Epithelial cell of prostate (primary cell): Measurements from ENCODE around the gene SAE1.
A peak's percentile ranks its signal among the peaks of the same experiment; 100 is the strongest.

Experiments used
- DNase-seq: peaks from one replicate; pipeline ENCODE4 v3.0.0-alpha.2; 2011; ENCODE audit warnings: low read depth, low spot score
- H3K27ac ChIP-seq: fragments of 450-650 bp; 2 replicates; pipeline ENCODE4 v1.5.1; 2017; ENCODE audit warnings: mild to moderate bottlenecking

SAE1 gene

DNA sequence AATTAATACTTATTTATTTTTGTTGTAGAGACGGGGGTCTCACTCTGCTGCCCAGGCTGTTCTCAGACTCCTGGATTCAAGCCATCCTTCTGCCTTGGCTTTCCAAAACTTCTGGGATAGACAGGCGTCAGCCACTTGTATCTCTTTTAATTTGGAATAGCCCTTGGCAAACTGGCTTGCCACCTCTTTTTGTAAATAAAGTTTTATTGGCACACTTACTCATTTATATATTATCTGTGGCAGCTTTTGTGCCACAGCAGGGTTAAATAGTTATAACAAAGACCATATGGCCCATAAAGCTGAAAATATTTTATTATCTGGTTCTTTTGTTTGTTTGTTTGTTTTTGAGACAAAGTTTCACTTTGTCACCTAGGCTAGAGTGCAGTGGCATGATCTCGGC, 69.9 kb downstream of the SAE1 start:
- no peak for DNase-seq
- H3K27ac ChIP-seq: no peak overlapping the region

DNA sequence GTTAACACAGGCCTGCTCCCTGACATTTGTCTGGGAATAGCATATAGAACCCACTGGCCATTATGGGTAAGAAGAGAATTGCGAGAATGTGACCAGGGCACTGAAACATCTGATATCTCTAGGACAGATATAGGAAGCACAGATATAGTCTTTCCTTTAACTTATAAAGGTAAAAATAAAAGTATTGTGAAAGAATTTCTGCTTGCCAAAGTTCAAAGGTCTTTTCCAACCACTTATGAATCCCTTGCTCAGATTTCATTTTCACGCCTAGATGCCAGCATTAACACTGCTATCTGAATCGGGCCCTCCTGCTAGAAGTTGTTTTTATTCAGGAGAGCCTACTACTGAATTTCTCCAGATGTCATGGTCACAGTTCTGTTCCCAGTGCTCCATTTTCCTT, 72.6 kb downstream of the SAE1 start:
- H3K27ac ChIP-seq: no peak overlapping the region
- no peak for DNase-seq

DNA sequence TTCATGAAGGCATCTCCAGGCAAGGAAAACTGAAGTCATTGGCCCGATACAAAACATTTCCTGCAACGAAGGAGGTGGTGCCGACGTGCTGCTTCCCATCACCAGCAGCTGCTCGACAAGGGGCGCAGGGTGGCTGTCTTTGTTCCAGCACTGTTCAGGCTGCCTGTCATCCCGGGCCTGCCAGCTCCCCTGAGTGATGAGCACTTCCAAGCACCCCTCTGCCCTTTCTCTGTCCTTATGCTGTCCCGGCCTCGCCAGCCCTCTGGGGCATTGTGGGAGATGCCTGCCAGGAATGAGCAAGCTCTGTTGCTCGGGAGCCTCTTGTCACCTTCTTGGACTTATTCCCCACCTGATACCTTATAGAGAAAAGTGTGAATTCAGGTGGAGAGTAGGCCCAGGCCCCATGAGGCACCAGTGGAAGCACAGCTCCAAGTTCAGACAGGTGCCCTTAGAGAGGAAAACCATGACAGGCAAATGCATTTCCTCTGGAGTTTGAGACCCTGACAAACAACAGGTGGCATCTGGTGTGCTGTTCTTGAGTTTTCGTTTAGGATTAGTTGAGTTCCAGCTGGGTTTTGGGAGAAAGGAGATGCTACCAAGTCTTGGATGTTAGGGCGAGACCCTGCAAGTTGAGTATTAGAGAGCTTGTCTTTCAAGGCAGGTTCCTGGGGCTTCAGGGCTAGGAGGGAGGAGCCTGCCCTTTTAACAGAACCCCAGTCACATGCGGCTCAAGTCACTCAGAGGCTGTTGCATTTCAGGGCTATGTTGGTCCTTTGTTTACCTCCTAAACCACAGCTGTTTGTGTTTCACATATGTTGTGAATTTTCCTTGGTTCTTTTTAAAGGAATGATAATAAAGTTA, 78.9 kb downstream of the SAE1 start:
- H3K27ac ChIP-seq: peak overlapping the region; percentile 60
- DNase-seq: no peak

DNA sequence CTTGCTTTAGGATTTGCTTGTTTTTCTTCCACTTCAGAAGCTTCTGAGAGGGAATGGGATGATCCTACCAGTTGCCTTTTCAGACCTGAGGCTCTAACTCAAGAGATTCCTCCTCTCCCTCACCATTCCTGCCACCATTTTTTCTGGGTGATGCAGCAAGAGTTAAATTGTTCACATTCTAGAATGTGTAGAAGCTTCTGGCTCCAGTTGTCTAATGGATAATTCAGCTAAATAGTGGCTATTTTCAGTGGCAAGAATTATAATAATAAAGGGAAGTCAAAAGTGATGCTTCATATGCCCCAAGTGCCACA, 79.5 kb downstream of the SAE1 start:
- H3K27ac ChIP-seq: peak overlapping the region; percentile 60
- no peak for DNase-seq

DNA sequence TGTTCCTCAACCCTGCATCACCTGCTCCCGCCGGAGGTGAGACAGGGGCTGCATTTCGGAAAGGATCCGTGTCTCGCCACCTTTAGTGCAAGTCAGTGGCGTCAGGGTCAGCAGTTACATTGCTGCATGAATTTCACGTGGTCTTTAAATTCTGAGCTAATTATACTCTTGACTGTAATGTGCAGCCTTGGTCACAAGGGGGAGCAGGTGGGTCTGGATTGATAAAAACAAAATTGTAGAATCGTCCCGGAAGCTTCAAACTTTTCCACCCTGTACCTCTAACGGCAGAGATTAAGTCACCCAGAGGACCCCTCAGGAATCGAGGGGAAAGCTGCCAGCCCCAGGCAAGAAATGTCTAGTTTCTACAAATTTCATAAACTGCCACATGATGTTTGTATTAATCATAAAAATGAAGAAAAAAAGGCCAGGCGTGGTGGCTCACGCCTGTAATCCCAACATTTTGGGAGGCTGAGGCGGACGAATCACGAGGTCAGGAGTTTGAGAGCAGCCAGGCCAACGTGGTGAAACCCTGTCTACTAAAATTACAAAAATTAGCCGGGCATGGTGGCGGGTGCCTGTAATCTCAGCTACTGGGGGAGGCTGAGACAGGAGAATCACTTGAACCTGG, 80.2 kb downstream of the SAE1 start:
- no peak for DNase-seq
- H3K27ac ChIP-seq: peak overlapping the region; percentile 60

DNA sequence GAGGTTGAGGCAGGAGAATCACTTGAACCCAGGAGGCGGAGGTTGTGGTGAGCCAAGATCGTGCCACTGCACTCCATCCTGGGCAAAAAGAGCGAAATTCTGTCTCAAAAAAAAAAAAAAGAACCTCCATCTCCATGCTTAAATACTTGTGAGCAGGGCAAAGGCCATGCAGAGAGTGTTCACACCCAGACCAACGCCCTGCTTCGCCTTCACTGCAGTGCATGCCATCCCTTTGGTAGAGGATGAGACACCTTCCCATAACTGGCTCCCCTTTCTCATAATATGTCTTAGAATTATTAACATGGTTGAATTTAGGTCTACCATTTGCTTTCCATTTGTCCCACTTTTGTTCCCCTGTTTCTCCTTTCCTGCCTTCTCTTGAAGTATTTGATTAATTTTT, 84.9 kb downstream of the SAE1 start:
- DNase-seq: no peak
- no peak overlapping the region for H3K27ac ChIP-seq

DNA sequence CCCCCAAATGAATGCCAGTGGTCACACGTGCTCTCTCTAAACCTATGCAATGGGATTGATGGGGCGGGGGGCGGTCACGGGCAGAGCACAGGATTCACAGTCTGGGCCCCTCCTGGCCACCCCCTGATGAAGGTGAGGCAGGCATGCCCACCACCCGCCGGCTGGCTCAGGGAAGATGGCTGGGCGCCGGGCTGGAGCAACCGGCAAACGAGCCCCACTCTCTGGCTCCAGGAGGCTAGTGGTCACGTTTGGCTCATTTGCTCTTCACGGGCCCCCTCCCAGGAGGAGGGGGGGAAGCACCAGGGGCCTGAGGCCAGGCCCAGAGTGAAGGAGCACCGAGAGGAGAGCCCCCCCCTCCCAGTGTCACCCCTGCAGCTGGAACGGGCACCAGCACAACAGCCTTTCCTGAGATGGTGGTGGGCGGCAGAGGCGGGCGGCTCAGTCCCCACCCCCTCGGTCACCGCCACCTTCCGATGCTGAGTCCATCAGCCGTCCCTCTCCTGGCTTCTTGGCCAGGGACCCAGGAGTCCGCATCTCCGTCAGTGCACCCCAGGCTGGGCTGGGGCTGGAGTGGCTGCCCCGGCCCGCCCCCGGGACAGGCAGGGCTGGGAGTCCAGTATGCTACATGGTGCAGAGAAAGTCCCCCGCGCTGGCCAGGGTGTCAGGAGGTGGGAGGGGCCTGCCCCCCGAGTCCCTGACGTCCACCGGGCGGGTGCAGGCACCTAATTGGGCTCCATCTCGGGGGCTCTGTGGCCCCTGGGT, 90.6 kb downstream of the SAE1 start:
- DNase-seq: no peak
- H3K27ac ChIP-seq: no peak overlapping the region

DNA sequence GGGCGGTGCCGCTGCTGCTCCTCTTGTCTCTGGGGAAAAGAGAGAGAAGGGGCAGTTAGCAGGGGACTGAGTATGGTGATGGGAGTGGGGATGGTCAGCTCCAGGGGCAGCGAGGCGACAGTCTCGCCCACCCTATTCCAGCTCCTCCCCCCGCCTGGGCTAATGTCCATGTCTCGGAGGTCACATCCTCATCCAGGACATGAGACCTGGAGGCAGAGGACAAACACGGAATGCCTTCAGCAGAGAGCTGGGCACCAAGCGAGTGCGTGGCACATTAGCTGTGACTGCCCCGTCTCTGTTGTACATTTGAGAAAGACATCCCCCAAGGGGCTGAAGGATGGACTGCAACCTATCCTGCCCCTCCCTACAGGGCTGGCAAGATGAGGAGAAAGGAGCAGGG, 91.3 kb downstream of the SAE1 start:
- DNase-seq: no peak
- H3K27ac ChIP-seq: no peak overlapping the region

DNA sequence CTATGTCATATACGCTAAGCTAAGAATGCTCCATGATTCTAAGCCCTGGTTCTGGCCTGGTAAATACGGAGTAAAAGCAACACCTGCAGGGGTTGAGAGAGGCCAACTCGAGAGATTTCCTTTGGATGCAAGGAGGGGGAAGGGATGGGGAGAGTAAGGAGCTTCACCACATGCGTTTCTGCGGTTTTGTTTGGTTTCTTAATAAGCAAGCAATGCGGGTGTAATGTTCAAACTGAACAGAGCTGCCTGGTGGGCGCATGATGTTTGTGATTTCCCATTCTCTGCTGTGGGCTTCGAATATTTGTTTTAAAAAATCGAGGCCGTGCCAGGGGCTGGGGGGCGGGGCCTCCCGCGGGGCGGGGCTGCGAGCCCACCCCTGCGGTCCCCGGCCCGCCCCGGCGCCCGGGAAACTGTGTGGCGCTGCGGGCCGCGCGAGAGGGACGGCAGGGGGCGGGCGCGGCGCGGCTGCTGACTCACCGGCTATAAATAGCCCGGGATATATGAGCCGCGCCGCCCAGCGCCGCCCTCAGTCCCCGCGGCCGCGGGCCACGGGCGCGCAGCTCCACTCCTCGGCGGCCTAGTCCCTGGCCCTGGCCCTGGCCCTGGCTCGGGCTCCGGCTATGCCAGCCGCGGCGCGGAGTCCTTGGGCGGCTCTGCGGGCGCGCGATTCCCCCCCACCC, 95.3 kb downstream of the SAE1 start:
- DNase-seq: no peak
- H3K27ac ChIP-seq: peak overlapping the region; percentile 92

DNA sequence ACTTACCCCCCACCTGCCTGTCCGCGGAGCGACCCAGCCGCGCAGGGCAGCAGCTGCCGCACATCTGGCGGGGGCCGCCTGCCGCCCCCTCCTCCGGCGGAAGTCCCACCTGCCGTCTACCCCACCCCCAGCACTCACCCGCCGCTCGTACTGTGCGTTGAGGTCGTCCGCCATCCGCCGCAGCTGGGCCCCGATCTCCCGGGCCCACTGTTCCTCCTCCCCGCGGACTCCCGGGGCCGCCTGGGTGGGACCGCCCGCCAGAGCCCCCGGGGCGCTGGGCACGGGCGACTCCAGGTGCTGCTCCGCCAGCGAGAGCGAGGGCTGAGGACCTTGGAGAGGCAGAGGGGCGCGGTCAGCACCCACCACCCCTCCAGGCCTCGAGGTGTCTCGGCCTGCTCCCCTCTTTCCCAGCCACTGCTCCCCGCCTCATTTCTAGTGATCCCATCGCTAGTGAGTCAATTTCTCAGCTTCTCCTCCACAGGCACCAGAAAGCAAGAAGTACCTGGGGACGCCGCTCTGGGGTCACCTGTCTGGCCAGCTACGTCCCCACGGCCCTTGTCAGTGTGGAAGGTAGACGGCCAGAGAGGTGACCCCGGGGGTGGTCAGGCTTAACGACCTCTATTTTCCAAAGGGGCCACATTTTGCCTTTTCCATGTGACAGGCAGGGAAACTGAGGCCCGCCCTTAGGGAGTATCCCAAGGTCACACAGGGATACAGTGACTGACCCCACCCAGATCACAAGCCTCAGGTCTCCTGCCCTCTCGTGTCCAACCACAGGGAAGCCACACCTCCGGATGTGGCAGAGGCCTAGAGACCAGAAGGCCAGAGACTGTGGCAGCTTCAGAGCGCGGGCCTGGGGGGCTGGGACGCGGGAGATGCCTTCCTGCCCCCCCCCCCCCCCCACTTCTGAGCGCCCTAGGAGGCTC, 96.1 kb downstream of the SAE1 start:
- peak overlapping the region; percentile 92 for H3K27ac ChIP-seq
- no peak for DNase-seq

DNA sequence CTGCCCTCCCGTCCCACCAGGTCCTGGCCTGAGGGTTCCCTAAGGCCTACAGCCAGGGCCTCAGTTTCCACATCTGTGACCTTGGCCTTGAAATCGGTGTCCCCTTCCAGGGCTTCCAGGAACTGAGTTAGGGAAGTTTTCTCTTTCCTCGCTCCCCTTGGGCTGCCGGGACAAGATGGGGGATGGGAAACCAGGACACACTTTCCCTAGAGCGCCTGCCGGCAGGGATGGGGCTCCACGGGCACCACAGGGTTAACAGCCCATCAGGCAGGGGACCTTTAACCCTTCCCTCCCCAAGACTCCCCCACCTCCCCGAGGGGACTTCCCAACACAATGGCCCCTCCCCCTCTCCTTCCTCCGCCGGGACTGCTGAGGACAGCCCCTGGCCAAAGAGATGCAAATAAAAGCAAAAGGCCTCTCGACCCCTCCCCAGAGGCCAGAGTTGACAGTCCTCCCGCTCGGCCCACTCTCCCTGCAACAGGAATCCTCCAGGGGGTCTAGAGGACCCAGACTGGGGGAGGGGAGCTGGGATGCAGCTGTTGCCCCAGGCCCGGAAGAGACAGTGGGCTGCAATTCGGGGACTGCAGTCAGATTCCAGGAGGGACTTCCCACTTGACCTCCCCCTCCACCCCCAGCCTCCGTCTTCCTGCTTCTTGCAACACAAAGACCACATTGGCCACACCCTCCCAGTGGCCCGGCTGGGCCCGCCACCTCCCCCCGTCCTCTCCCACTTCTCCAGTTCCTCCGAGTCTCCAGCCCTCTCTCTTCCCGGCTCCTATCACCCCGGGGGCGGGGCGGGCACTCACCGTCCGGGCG, 96.9 kb downstream of the SAE1 start:
- DNase-seq: no peak
- H3K27ac ChIP-seq: peak overlapping the region; percentile 92

DNA sequence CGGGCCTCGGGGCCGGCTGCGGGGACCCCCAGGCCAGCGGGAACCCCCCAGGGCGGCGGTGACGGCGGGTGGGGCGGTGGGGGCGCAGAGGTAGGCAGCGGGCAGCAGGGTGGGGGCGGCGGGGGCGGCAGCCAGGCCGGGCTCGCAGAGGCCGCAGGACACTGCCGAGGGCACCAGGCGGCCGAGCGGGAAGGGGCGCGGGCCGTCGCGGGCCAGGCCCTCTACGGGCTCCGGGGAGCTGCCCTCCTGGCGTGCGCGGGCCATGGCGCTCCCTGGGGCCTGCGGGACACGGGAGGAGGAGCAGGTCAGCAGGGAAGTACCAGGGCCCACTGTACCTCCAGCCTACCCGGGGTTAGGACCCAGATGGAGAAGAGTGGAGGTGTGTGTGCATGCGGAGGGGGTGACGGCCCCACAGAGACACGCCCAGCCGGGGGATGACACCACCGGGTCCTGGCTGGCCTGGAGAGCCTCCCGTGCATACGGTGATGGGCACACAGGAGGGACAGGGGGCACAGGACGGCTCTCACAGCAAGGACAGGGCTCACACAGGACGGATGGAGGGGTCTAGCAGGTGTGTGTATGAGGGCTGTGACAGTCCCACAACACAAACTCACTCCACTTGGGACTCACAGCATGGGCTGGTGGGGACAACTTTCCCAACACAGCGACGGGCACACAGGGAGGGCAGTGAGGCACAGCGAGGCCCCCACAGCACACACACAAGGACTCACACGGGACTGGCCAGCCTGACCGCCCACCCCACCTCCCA, 97.7 kb downstream of the SAE1 start:
- DNase-seq: no peak
- H3K27ac ChIP-seq: peak overlapping the region; percentile 92

DNA sequence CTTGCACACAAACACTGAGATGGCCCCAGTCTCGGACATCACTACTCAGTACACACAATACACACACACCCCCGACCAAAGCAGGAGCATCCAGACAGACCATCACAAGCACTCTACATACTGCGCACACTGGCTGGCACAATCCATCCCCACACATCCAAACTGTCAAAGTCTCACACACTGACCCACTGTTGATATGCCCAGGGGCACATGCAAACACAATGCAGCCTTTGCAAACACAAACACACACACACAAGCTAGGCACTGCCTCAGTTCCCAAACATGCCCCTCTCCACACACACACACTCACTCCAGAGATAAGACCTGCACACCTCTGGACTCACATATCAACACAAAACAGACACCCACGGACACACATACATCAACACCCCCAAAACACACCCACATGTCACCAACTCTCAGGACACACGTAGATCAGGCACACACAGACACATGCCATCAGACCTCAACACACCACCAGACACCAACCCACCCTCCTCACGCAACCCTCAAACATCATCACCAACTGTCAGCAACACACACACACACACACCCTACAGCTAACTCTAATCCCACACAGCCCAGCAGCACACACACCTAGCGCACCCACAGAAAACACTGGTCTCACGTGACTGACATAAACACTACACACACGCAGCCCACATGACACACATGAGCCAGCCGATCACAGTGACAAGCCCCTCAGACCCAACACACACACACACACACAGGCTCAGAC, 98.5 kb downstream of the SAE1 start:
- H3K27ac ChIP-seq: peak overlapping the region; percentile 92
- DNase-seq: no peak

DNA sequence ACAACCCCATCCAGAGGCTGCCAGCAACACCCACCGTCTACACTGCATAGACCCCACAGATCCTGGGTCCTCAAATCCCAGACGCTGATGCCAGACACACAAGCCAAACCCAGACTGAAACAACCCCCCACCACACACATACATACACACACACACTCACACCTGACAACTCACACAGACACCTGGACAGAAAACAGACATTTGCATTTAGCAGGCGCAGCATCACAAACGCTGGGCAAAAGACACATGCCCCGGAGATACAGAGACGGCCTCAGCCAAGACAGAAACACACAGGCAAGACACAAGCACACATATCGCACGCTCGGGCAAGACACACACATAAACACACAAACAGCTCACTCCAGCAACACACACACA, 99.0 kb downstream of the SAE1 start:
- no peak for DNase-seq

DNA sequence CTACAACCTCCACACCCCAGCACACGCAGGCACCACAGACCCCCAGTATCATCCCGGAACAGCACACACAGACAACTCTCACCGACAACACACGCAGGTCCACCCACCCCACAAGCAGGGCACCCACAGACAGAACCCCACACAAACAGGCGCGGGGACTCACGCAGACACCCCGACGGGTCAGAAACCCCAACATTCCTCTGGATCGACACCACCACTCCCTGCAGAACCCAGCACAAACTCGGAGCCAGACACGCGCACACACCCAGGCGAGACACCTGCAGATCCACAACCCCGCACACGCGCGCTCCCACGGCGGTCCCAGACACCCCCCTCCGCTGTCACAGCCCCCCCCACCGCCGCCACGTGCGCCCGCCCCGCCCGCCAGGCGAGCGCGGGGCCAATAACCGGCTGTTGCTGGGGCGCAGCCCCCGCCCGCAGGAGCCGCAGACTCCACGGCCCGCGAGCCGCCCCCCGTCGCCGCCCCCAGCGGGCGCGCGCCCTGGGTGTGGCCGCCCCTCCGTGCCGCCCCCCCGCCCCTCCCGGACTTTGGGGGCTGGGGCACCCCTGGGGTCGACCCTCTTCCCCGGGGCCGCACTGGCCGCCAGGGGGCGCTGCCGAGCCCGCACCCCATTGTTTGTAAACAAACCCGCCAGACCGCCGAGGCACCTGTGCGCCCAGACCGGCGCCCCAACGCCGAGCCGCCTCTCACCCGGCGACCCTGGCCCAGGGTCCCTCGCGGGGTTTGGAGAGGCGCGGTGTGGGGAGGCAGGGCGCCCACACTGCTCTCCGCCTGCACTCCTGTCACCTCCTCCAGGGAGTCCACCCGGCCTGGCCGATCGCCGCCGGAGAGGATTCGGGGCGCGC, 99.7 kb downstream of the SAE1 start:
- H3K27ac ChIP-seq: peak overlapping the region; percentile 94
- DNase-seq: no peak

More for the DNA sequence above, 99.0 kb downstream of the SAE1 start:
- H3K27ac ChIP-seq: peak overlapping the region; percentile 94

DNA sequence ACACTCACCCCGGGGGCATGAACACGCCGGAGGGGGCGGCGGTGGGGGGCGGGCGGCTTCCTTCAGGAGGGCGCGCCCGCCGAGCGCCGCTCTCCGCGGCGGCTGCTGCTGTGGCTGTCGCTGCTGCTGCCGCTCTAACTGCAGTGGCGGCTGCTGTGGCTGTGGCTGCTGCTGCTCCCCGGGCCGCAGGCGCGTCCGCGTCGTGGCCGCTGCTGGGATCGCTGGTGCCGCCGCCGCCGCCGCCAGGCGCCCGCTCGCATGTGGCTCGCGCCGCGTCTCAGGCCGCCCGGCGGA, 100.2 kb downstream of the SAE1 start, which contains the start of gene BBC3:
TSS of gene BBC3 (minus strand) at position 279 of the 294 bp plus-strand sequence. CDS start 2,768 bp downstream, outside the sequence.
- peak within 1 kb of the TSS; percentile 94 for H3K27ac ChIP-seq
- no peak for DNase-seq
